GM23338 (cell line): ENCODE measurements around the gene TMED9.
"Not testable (repeated sequence)": the region's sequence is repeated elsewhere in the genome, so short reads cannot be mapped to it uniquely, and the experiment has no call there.

ENCODE experiments used
- CTCF ChIP-seq, 2 experiments: fragments of 200-600 bp in 1 of 2; sonication (generic) in 1 of 2; conservative IDR thresholded peaks; 2 replicates each; pipeline versions ENCODE4 v1.5.1 to v1.6.1; 2016 to 2017; ENCODE audit warnings: antibody characterized with exemption in 2 of 2, low read depth in 2 of 2, mild to moderate bottlenecking in 2 of 2, moderate library complexity in 1 of 2
- EZH2 ChIP-seq: fragments of 200-600 bp; sonication (generic); IDR thresholded peaks from one replicate; pipeline ENCODE4 v1.8.0; 2017; ENCODE audit warnings: antibody characterized with exemption, mild to moderate bottlenecking, low read depth; ENCODE audit not compliant: unreplicated experiment
- EZH2phosphoT487 ChIP-seq: fragments of 200-600 bp; sonication (generic); IDR thresholded peaks from one replicate; pipeline ENCODE4 v1.8.1; 2018; ENCODE audit warnings: antibody characterized with exemption; ENCODE audit not compliant: unreplicated experiment
- POLR2AphosphoS5 ChIP-seq: IDR thresholded peaks from 2 replicates; pipeline ENCODE4 v1.6.1; 2016; ENCODE audit warnings: antibody characterized with exemption, low read depth
- STAT1 ChIP-seq: IDR thresholded peaks from one replicate; pipeline ENCODE4 v1.6.1; 2016; ENCODE audit warnings: antibody characterized with exemption; ENCODE audit not compliant: unreplicated experiment

DNA sequence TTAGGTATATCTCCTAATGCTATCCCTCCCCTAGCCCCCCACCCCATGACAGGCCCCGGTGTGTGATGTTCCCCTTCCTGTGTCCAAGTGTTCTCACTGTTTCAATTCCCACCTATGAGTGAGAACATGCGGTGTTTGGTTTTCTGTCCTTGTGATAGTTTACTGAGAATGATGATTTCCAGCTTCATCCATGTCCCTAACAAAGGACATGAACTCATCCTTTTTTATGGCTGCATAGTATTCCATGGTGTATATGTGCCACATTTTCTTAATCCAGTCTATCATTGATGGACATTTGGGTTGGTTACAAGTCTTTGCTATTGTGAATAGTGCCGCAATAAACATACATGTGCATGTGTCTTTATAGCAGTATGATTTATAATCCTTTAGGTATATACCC lies 42.9 kb downstream of the TMED9 start:
- TF ChIP-seq EZH2phosphoT487; CTCF (conservative IDR thresholded peaks at IDR 0.05; ENCODE audit: low read depth in 2 of 2); POLR2AphosphoS5; STAT1; EZH2: not testable (repeated sequence)
